Measurements from ENCODE around the gene MBLAC2. TPM values are rescaled to one million over a fixed set of nuclear protein-coding genes. Genes with fewer than 3 reads are reported as not detected.

MBLAC2 gene
- total RNA-seq, 1 experiment from 2014 or later: 4.8 TPM

- no peak for DNase-seq (ENCODE audit: low spot score)
Observed at GRCh38 chr5:90461288-90461687, 13.3 kb downstream of the MBLAC2 start.

- DNase-seq (ENCODE audit: low spot score): no peak
Observed at GRCh38 chr5:90446961-90447360, 27.6 kb downstream of the MBLAC2 start.

- no peak for DNase-seq (ENCODE audit: low spot score)
Observed at GRCh38 chr5:90440644-90441043, 33.9 kb downstream of the MBLAC2 start.

- DNase-seq (ENCODE audit: low spot score): no peak
Observed at GRCh38 chr5:90438100-90438499, 36.5 kb downstream of the MBLAC2 start.

GRCh38 chr5:90437663-90438062 is 36.9 kb downstream of the MBLAC2 start:
- DNase-seq (ENCODE audit: low spot score): no peak

GRCh38 chr5:90434116-90434714 is 40.4 kb downstream of the MBLAC2 start:
- DNase-seq (ENCODE audit: low spot score): peak; percentile 35

- DNase-seq (ENCODE audit: low spot score): no peak
Observed at GRCh38 chr5:90424245-90424644, 50.3 kb downstream of the MBLAC2 start.

GRCh38 chr5:90421136-90421535 is 53.4 kb downstream of the MBLAC2 start:
- DNase-seq (ENCODE audit: low spot score): peak; percentile 18

GRCh38 chr5:90418214-90418613 is 56.4 kb downstream of the MBLAC2 start:
- no peak for DNase-seq (ENCODE audit: low spot score)

GRCh38 chr5:90410178-90410762 is 64.3 kb downstream of the MBLAC2 start:
- DNase-seq (ENCODE audit: low spot score): no peak

GRCh38 chr5:90409318-90410177 is 65.0 kb downstream of the MBLAC2 start, which contains the start of gene CETN3:
TSS of gene CETN3 (minus strand) at chr5:90409756. CDS start at chr5:90409661, 95 bp downstream.
- peak; percentile 92 for DNase-seq (ENCODE audit: low spot score)

GRCh38 chr5:90408571-90409317 is 65.8 kb downstream of the MBLAC2 start:
- no peak for DNase-seq (ENCODE audit: low spot score)

Other genes starting within 250 kb of the MBLAC2 start
- gene CETN3, start 65.0 kb downstream of the MBLAC2 start, total RNA-seq (2014; rRNA removed; shearing (Covaris generic)): 25.8 and 26.0 TPM in 2 replicates
- 17.4 and 19.7 TPM in 2 replicates for gene POLR3G, start 93 bp upstream of the MBLAC2 start, total RNA-seq (2014; rRNA removed; shearing (Covaris generic))
- 8.7 and 10.8 TPM in 2 replicates for gene LYSMD3, start 54.8 kb upstream of the MBLAC2 start, total RNA-seq (2014; rRNA removed; shearing (Covaris generic))
- 13.0 and 14.2 TPM in 2 replicates for gene ADGRV1, start 84.0 kb upstream of the MBLAC2 start, total RNA-seq (2014; rRNA removed; shearing (Covaris generic))